Stimulated activated CD4-positive, alpha-beta T cell treated with anti-CD3 and anti-CD28 coated beads, TNF-alpha, amount 100 ng/mL, for 24 hours (primary cell): ENCODE data around the gene NOP16.

Source experiments
- DNase-seq, 3 experiments: peaks; one replicate each; pipeline ENCODE4 v3.0.0-alpha.2; 2020; ENCODE audit warnings: low read depth in 3 of 3

The NOP16 gene

GRCh38 chr5:176386491-176386890 is 1.9 kb downstream of the NOP16 start:
- DNase-seq, result no peak

GRCh38 chr5:176384991-176385390 is 3.4 kb downstream of the NOP16 start:
- no peak for DNase-seq

GRCh38 chr5:176384366-176384930 is 4.0 kb downstream of the NOP16 start:
- DNase-seq, result no peak

- no peak for DNase-seq
Measured at GRCh38 chr5:176383961-176384360, 4.4 kb downstream of the NOP16 start.

- DNase-seq, result no peak
Measured at GRCh38 chr5:176383248-176383905, 5.0 kb downstream of the NOP16 start.

- no peak for DNase-seq
Measured at GRCh38 chr5:176382721-176383120, 5.7 kb downstream of the NOP16 start.

GRCh38 chr5:176381979-176382378 is 6.4 kb downstream of the NOP16 start:
- no peak for DNase-seq

GRCh38 chr5:176381423-176381822 is 7.0 kb downstream of the NOP16 start:
- no peak for DNase-seq

GRCh38 chr5:176379881-176380280 is 8.5 kb downstream of the NOP16 start:
- DNase-seq, result no peak

GRCh38 chr5:176373100-176373818 is 15.1 kb downstream of the NOP16 start:
- DNase-seq, result no peak

- no peak for DNase-seq
Measured at GRCh38 chr5:176371621-176372539, 16.5 kb downstream of the NOP16 start.

- DNase-seq, result no peak
Measured at GRCh38 chr5:176369934-176370711, 18.3 kb downstream of the NOP16 start.

GRCh38 chr5:176368726-176369125 is 19.7 kb downstream of the NOP16 start:
- no peak for DNase-seq

GRCh38 chr5:176366232-176366894 is 22.0 kb downstream of the NOP16 start:
- DNase-seq, result no peak

GRCh38 chr5:176365351-176366231 is 22.8 kb downstream of the NOP16 start, which contains the start of gene ARL10:
ARL10 (plus strand) TSS chr5:176365487; CDS start chr5:176365564, 77 bp downstream.
- DNase-seq, result peak; percentile 39 to 68 (median 50)

- DNase-seq, result no peak
Measured at GRCh38 chr5:176364765-176365350, 23.5 kb downstream of the NOP16 start.

GRCh38 chr5:176362233-176362490 is 26.2 kb downstream of the NOP16 start:
- no peak for DNase-seq

- peak; percentile 81 to 95 (median 91) for DNase-seq
Measured at GRCh38 chr5:176361437-176362232, 26.8 kb downstream of the NOP16 start, which contains the start of gene KIAA1191. KIAA1191 (minus strand) TSS chr5:176361764; CDS start chr5:176359508, 2,256 bp downstream.
